Lung (tissue), 12 donors: ENCODE results near the gene BTD. TPM values are rescaled to one million over a fixed set of nuclear protein-coding genes. Genes with fewer than 3 reads are reported as not detected.

Source experiments
- ATAC-seq: fragments of 200-7000 bp; cut with Tn5 transposase; one replicate; pipeline ENCODE4 v1.9.1; 2020; ENCODE audit warnings: moderate number of reproducible peaks; ENCODE audit not compliant: insufficient read depth, low FRiP score
- DNase-seq, 3 donors: peaks; one replicate each; pipeline ENCODE4 v3.0.0-alpha.2; 2013 to 2017
- H3K27ac ChIP-seq, 2 donors: one replicate each; pipeline ENCODE4 v1.5.1; 2013; ENCODE audit warnings: mild to moderate bottlenecking in 2 of 2, moderate library complexity in 2 of 2, control low read depth in 1 of 2, inconsistent platforms in 1 of 2, low read depth in 1 of 2, low read length in 1 of 2
- H3K27me3 ChIP-seq, 3 donors: one replicate each; pipeline ENCODE4 v1.5.1; 2013; ENCODE audit warnings: low read length in 2 of 3; ENCODE audit not compliant: control insufficient read depth in 3 of 3, insufficient read depth in 3 of 3
- H3K36me3 ChIP-seq, 4 donors: one replicate each; pipeline ENCODE4 v1.5.1; 2013; ENCODE audit warnings: low read length in 4 of 4, mild to moderate bottlenecking in 1 of 4, moderate library complexity in 1 of 4; ENCODE audit not compliant: control insufficient read depth in 4 of 4, insufficient read depth in 4 of 4
- H3K4me1 ChIP-seq, 5 donors: one replicate each; pipeline ENCODE4 v1.5.1; 2013; ENCODE audit warnings: low read length in 5 of 5, mild to moderate bottlenecking in 2 of 5, moderate library complexity in 1 of 5; ENCODE audit not compliant: control insufficient read depth in 5 of 5, insufficient read depth in 5 of 5
- H3K4me3 ChIP-seq: one replicate; pipeline ENCODE4 v1.5.1; 2013; ENCODE audit warnings: mild to moderate bottlenecking, control low read depth, moderate library complexity
- H3K9ac ChIP-seq, 2 donors: one replicate each; pipeline ENCODE4 v1.5.1; 2013; ENCODE audit warnings: low read length in 2 of 2, control low read depth in 1 of 2; ENCODE audit not compliant: insufficient read depth in 1 of 2
- H3K9me3 ChIP-seq, 4 donors: one replicate each; pipeline ENCODE4 v1.5.1; 2013; ENCODE audit warnings: low read length in 3 of 4, mild to moderate bottlenecking in 1 of 4, moderate library complexity in 1 of 4; ENCODE audit not compliant: control insufficient read depth in 4 of 4, insufficient read depth in 3 of 4
- CTCF ChIP-seq: IDR thresholded peaks from 2 replicates; pipeline ENCODE4 v1.5.1; 2012; ENCODE audit warnings: mild to moderate bottlenecking; ENCODE audit errors: control extremely low read depth, extremely low read depth
- WGBS, 2 donors: extraction: QIAGEN DNeasy Blood & Tissue Kit; methylation state at CpG; one replicate each; pipeline ENCODE4 v1.1.7; 2013; 5-methylcytosine and 5-hydroxymethylcytosine counted together
- polyA plus RNA-seq, 2 donors: library from polyadenylated mRNA; stranded (reverse); fragments of 200-250 nt; gene quantifications; one replicate each; pipeline ENCODE4 v1.2.1, GENCODE V29; 2013
- total RNA-seq, 2 donors: library from RNA; depleted of rRNA in 1 of 2; stranded (reverse); fragments of >200 nt in 1 of 2; gene quantifications; one replicate each; pipeline ENCODE4 v1.2.1, GENCODE V29; 2014 to 2021
- donor health status: control.
- donor health status: control.
- donor health status: Bipolar disorder and iron deficiency.
- donor health status: healthy.
- donor health status: DM: yes; HTN: yes; CAD: no.

Gene BTD
- total and polyA plus RNA-seq, 4 donors = 14.9 to 35.5 (median 18.7) TPM

DNA sequence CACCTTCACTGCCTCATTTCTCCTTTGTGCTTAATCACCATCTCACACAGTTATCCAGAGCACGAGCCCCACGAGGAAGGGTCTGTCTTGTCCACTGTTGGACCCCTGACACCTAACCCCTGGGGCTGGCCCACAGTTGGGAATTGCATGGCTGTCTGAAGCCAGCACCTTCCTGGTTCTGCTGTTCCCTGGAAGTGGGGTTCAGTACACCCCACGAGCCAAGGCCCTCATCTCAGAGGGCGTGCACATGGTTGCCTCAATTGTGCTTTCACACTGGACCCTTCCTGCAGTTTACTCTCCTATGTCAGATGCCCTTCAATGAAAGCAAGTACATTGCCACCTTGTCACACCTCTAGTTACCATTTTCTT, 30.7 kb downstream of the BTD start:
- Histone ChIP-seq H3K27ac (no peak overlapping the region), H3K4me3 (no peak overlapping the region), H3K27me3 (no peaks in the 10 kb centered on the region), H3K9me3 (no peaks in the 10 kb centered on the region), H3K36me3 (no peaks in the 10 kb centered on the region), H3K9ac (no peak overlapping the region), H3K4me1 (peaks cover 0 to 50% (median 11%) of the 10 kb centered on the region in 5 donors)
- DNase-seq = no peak
- no peak for ATAC-seq
- no peak for TF ChIP-seq CTCF
- 94 to 96% methylated on average over 4 of the region's 4 CpGs for WGBS, 2 donors

DNA sequence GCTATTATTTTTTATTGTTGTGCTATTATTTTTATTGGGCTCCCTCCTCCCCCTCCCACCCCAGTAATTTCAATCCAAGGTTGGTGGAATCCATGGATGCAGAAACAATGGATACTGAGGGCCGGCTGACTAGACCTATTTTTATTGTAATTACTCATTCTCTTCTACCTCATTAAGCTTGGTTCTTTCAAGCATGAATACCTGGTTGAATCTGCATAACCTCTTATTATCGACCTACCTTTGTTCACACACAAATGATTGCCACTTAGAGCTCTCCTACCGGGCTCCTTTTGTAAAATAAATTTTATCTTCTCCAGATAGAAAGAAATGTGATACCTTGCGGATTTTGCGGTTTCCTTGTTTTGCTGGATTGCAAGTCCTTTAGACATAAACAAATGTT, 31.6 kb downstream of the BTD start:
- Histone ChIP-seq H3K9ac (no peak overlapping the region), H3K36me3 (no peaks in the 10 kb centered on the region), H3K9me3 (no peaks in the 10 kb centered on the region), H3K27ac (no peak overlapping the region), H3K4me1 (peaks cover 0 to 50% (median 11%) of the 10 kb centered on the region in 5 donors), H3K27me3 (no peaks in the 10 kb centered on the region), H3K4me3 (no peak overlapping the region)
- TF ChIP-seq CTCF = no peak
- 89 to 95% methylated on average over 5 of the region's 5 CpGs for WGBS, 2 donors
- no peak for DNase-seq
- no peak for ATAC-seq

- H3K27me3 ChIP-seq = no peaks in the 10 kb centered on the region
- H3K9ac ChIP-seq = no peak overlapping the region
- TF ChIP-seq CTCF = no peak
- 41 to 63% methylated on average over 4 of the region's 4 CpGs for WGBS, 2 donors
- DNase-seq (peak in 2 of 3 donors; percentile 9 to 24), ATAC-seq (no peak)
- H3K4me1 ChIP-seq = peaks cover 0 to 50% (median 11%) of the 10 kb centered on the region in 5 donors
- H3K36me3 ChIP-seq = peaks cover 0 to 2% (median 0%) of the 10 kb centered on the region in 4 donors
- no peak overlapping the region for H3K27ac ChIP-seq
- no peaks in the 10 kb centered on the region for H3K9me3 ChIP-seq
- H3K4me3 ChIP-seq = no peak overlapping the region
Observed at GRCh38 chr3:15633766-15634598, 32.4 kb downstream of the BTD start.
